IMR-90 (cell line): ENCODE data around the gene FBXO17. TPM values are rescaled to one million over a fixed set of nuclear protein-coding genes. Genes with fewer than 3 reads are reported as not detected.

Experiments
- ATAC-seq: fragments of 200-7000 bp; cut with Tn5 transposase; 2 replicates; pipeline ENCODE4 v1.9.1; 2020; ENCODE audit warnings: low read depth, mild to moderate bottlenecking, moderate library complexity
- BruUV-seq: library from RNA; stranded (reverse); fragments of 400-500 nt; replicated peaks from 2 replicates; lab custom pipeline; 2021; lab: Mats Ljungman, UMichigan
- CTCF ChIA-PET: fragments of 300-600 bp; formaldehyde crosslinking; extraction: SDS; loops from one replicate; lab custom pipeline; 2021; ENCODE audit warnings: antibody characterized with exemption; lab: Yijun Ruan, JAX
- POLR2A ChIA-PET: fragments of 300-600 bp; sonication (Branson Sonifier 250); formaldehyde crosslinking; loops from one replicate; lab custom pipeline; 2022; ENCODE audit warnings: antibody characterized with exemption; ENCODE audit not compliant: unreplicated experiment; lab: Charles Lee
- DNase-seq: peaks from one replicate; pipeline ENCODE4 v3.0.0; 2013
- H2AFZ ChIP-seq: replicated peaks from 2 replicates; pipeline ENCODE3; 2013; ENCODE audit warnings: low read length, mild to moderate bottlenecking; ENCODE audit not compliant: poor library complexity
- H2AK5ac ChIP-seq: 2 replicates; pipeline ENCODE4 v1.6.1; 2013; ENCODE audit warnings: low read depth, low read length, inconsistent platforms
- H2AK9ac ChIP-seq: replicated peaks from 2 replicates; pipeline ENCODE3; 2013; ENCODE audit warnings: mild to moderate bottlenecking, low read depth, low read length, moderate library complexity; ENCODE audit not compliant: poor library complexity
- H2BK120ac ChIP-seq: 2 replicates; pipeline ENCODE4 v1.6.1; 2013; ENCODE audit warnings: low read depth, low read length, inconsistent platforms
- H2BK15ac ChIP-seq: 3 replicates; pipeline ENCODE4 v1.6.1; 2013; ENCODE audit warnings: low read depth, low read length, inconsistent platforms
- H2BK20ac ChIP-seq: 2 replicates; pipeline ENCODE4 v1.6.1; 2013; ENCODE audit warnings: low read depth, mild to moderate bottlenecking, inconsistent platforms, low read length, moderate library complexity
- H2BK5ac ChIP-seq: 2 replicates; pipeline ENCODE4 v1.6.1; 2013; ENCODE audit warnings: mild to moderate bottlenecking, low read depth, low read length, inconsistent platforms; ENCODE audit not compliant: poor library complexity, severe bottlenecking
- H3K14ac ChIP-seq: replicated peaks from 2 replicates; pipeline ENCODE4 v1.6.1; 2013; ENCODE audit warnings: low read depth, low read length, inconsistent platforms
- H3K18ac ChIP-seq: 2 replicates; pipeline ENCODE4 v1.6.1; 2013; ENCODE audit warnings: low read depth, low read length, control low read depth
- H3K23ac ChIP-seq: 2 replicates; pipeline ENCODE4 v1.6.1; 2013; ENCODE audit warnings: low read depth, low read length, inconsistent platforms
- H3K27ac ChIP-seq: 2 replicates; pipeline ENCODE4 v1.5.1; 2013; ENCODE audit warnings: mild to moderate bottlenecking, control low read depth, low read length; ENCODE audit not compliant: insufficient read depth
- H3K27me3 ChIP-seq: 2 replicates; pipeline ENCODE4 v1.6.1; 2013; ENCODE audit warnings: low read length; ENCODE audit not compliant: control insufficient read depth, insufficient read depth
- H3K36me3 ChIP-seq: 2 replicates; pipeline ENCODE4 v1.6.1; 2013; ENCODE audit warnings: low read length, mixed read lengths; ENCODE audit not compliant: control insufficient read depth, insufficient read depth
- H3K4ac ChIP-seq: 2 replicates; pipeline ENCODE4 v1.6.1; 2013; ENCODE audit warnings: low read depth, low read length, inconsistent platforms
- H3K4me1 ChIP-seq: 2 replicates; pipeline ENCODE4 v1.6.1; 2013; ENCODE audit warnings: low read length, mixed read lengths; ENCODE audit not compliant: control insufficient read depth, insufficient read depth
- H3K4me2 ChIP-seq: 2 replicates; pipeline ENCODE4 v1.6.1; 2013; ENCODE audit warnings: low read depth, mild to moderate bottlenecking, control low read depth, low read length, moderate library complexity
- H3K4me3 ChIP-seq: 2 replicates; pipeline ENCODE4 v1.5.1; 2013; ENCODE audit warnings: low read depth, mild to moderate bottlenecking, control low read depth, low read length, moderate library complexity; ENCODE audit not compliant: insufficient read depth
- H3K56ac ChIP-seq: 2 replicates; pipeline ENCODE4 v1.6.1; 2013; ENCODE audit warnings: low read length, inconsistent platforms; ENCODE audit not compliant: insufficient read depth; ENCODE audit errors: extremely low read depth
- H3K79me1 ChIP-seq, 2 experiments: 2 replicates each; pipeline ENCODE4 v1.6.1; 2013; ENCODE audit warnings: low read length in 2 of 2, inconsistent platforms in 1 of 2, low read depth in 1 of 2
- H3K9ac ChIP-seq: 2 replicates; pipeline ENCODE4 v1.6.1; 2013; ENCODE audit warnings: low read depth, low read length, control low read depth
- H3K9me1 ChIP-seq: 2 replicates; pipeline ENCODE4 v1.6.1; 2013; ENCODE audit warnings: low read length, inconsistent platforms; ENCODE audit not compliant: insufficient read depth
- H3K9me3 ChIP-seq: 2 replicates; pipeline ENCODE4 v1.6.1; 2013; ENCODE audit warnings: low read length; ENCODE audit not compliant: control insufficient read depth, insufficient read depth
- H4K20me1 ChIP-seq: 2 replicates; pipeline ENCODE4 v1.6.1; 2013; ENCODE audit warnings: low read length, inconsistent platforms; ENCODE audit not compliant: insufficient read depth
- H4K5ac ChIP-seq: 2 replicates; pipeline ENCODE4 v1.6.1; 2013; ENCODE audit warnings: mild to moderate bottlenecking, low read depth, low read length, control low read depth
- H4K8ac ChIP-seq, 2 experiments: 2 replicates each; pipeline ENCODE4 v1.6.1; 2013; ENCODE audit warnings: low read depth in 2 of 2, low read length in 2 of 2, control low read depth in 1 of 2, inconsistent platforms in 1 of 2
- H4K91ac ChIP-seq: 2 replicates; pipeline ENCODE4 v1.6.1; 2013; ENCODE audit warnings: low read depth, low read length, inconsistent platforms; ENCODE audit not compliant: insufficient read depth
- CEBPB ChIP-seq: IDR thresholded peaks from 2 replicates; pipeline ENCODE4 v1.6.1; 2012; ENCODE audit warnings: low read depth, low read length, improper control_type of control experiment
- MAFK ChIP-seq: IDR thresholded peaks from 2 replicates; pipeline ENCODE4 v1.6.1; 2012; ENCODE audit warnings: low read depth, low read length, improper control_type of control experiment
- MAZ ChIP-seq: IDR thresholded peaks from 2 replicates; pipeline ENCODE4 v1.6.1; 2012; ENCODE audit warnings: low read depth, mild to moderate bottlenecking, low read length, improper control_type of control experiment, moderate library complexity, borderline replicate concordance
- NFE2L2 ChIP-seq: fragments of 150-350 bp; IDR thresholded peaks from 2 replicates; pipeline ENCODE4 v1.6.1; 2016; ENCODE audit warnings: low read depth, mild to moderate bottlenecking, low read length
- RAD21 ChIP-seq: IDR thresholded peaks from 2 replicates; pipeline ENCODE4 v1.6.1; 2012; ENCODE audit warnings: low read length, improper control_type of control experiment
- RFX5 ChIP-seq: IDR thresholded peaks from 2 replicates; pipeline ENCODE4 v1.8.0; 2012; ENCODE audit warnings: low read depth, mild to moderate bottlenecking, low read length, moderate library complexity
- SMC3 ChIP-seq: fragments of 150-350 bp; IDR thresholded peaks from 2 replicates; pipeline ENCODE4 v1.6.1; 2016; ENCODE audit warnings: low read depth, mild to moderate bottlenecking, antibody characterized with exemption, low read length, moderate library complexity
- USF2 ChIP-seq: fragments of 150-350 bp; IDR thresholded peaks from 2 replicates; pipeline ENCODE4 v1.6.1; 2017; ENCODE audit warnings: mild to moderate bottlenecking, antibody characterized with exemption, low read length, low read depth
- whole genome bisulfite sequencing, 2 experiments: methylation state at CpG; one replicate each; pipeline versions ENCODE4 v1.1.5 to v1.1.7; 2013; ENCODE audit warnings: missing lambda C conversion rate in 2 of 2; ENCODE audit not compliant: insufficient read length in 1 of 2; ENCODE audit errors: extremely low coverage in 2 of 2; 5-methylcytosine and 5-hydroxymethylcytosine counted together
- dilution Hi-C: fragments of 300-500 bp; cut with HindIII; formaldehyde crosslinking; loops from one replicate; pipeline ENCODE4 v1.14.3; 2018; ENCODE audit warnings: low sequenced_read_pairs; ENCODE audit not compliant: unreplicated experiment
- in situ Hi-C: fragments of 300-500 bp; cut with MboI; formaldehyde crosslinking; loops from 3 replicates; pipeline ENCODE4 v1.14.3; 2019; ENCODE audit warnings: low sequenced_read_pairs, inconsistent platforms, mixed read lengths
- intact Hi-C: fragments of 100-400 bp; cut with micrococcal nuclease; formaldehyde crosslinking; loops from 2 replicates; pipeline ENCODE4 v1.10.0; 2022
- polyA plus RNA-seq, 3 experiments: library from polyadenylated mRNA; depleted of rRNA; stranded (reverse); fragments of >200 nt; gene quantifications; 2 replicates each; pipeline ENCODE4 v1.2.3, GENCODE V29; 2012; ENCODE audit warnings: low replicate concordance in 1 of 3
- total RNA-seq: library from RNA; depleted of rRNA; stranded (reverse); fragments of >200 nt; gene quantifications from 2 replicates; pipeline ENCODE4 v1.2.3, GENCODE V29; 2012

The FBXO17 gene
- total and polyA plus RNA-seq, 2 of the 4 experiments (the other 2 are of a cell fraction), result 10.8 to 20.7 TPM

- no peak overlapping the region for H3K4me3 ChIP-seq
- ChIA-PET POLR2A (no interaction called here), CTCF (interaction anchor here (0.5 kb wide), 1 partner anchor 458 kb away, joined by 8 read pairs; no protein-coding TSS in a partner anchor)
- no peak overlapping the region for H3K4ac ChIP-seq
- no peak overlapping the region for H2BK5ac ChIP-seq
- H3K79me1 ChIP-seq, result no peaks in the 10 kb centered on the region
- no peak overlapping the region for H4K91ac ChIP-seq
- no peak overlapping the region for H2BK120ac ChIP-seq
- no peaks in the 10 kb centered on the region for H4K20me1 ChIP-seq
- H2AK9ac ChIP-seq, result no peak overlapping the region
- intact Hi-C loops, result no loop called here
- DNase-seq (no peak), ATAC-seq (no peak)
- no peak for TF ChIP-seq MAFK
- TF ChIP-seq USF2, result no peak
- no peak for TF ChIP-seq CEBPB
- TF ChIP-seq RFX5, result no peak
- TF ChIP-seq RAD21, result no peak
- no peak for TF ChIP-seq SMC3
- TF ChIP-seq NFE2L2, result no peak
- no peak for TF ChIP-seq MAZ
- H4K8ac ChIP-seq, result no peak overlapping the region
- H3K4me2 ChIP-seq, result no peak overlapping the region
- no peak overlapping the region for H2BK15ac ChIP-seq
- H4K5ac ChIP-seq, result no peak overlapping the region
- no peaks in the 10 kb centered on the region for H3K9me1 ChIP-seq
- WGBS, 2 experiments, result 94% methylated on average over 9 of the region's 12 CpGs; no CpG with 5 or more reads in 1 of the 2 experiments
- H3K14ac ChIP-seq, result no peak overlapping the region
- H3K56ac ChIP-seq, result no peak overlapping the region
- H2AFZ ChIP-seq, result no peak overlapping the region
- no TSS peak for BruUV-seq
- H2AK5ac ChIP-seq, result no peak overlapping the region
- no peak overlapping the region for H3K18ac ChIP-seq
- no peak overlapping the region for H3K23ac ChIP-seq
- no peaks in the 10 kb centered on the region; the same call in 1 of the 2 replicates for H3K9me3 ChIP-seq
- peaks cover 4% of the 10 kb centered on the region; the same call in 1 of the 2 replicates for H3K27me3 ChIP-seq
- H3K27ac ChIP-seq, result no peak overlapping the region
- dilution Hi-C loops, result no loop called here
- H3K36me3 ChIP-seq, result peaks cover 20% of the 10 kb centered on the region
- no peak overlapping the region for H2BK20ac ChIP-seq
- H3K4me1 ChIP-seq, result no peaks in the 10 kb centered on the region
- H3K9ac ChIP-seq, result no peak overlapping the region
- in situ Hi-C loops, result loop anchor here (25.0 kb wide), 1 partner anchor 173 kb away; the partner anchor contains the start of gene CAPN12
Measured at GRCh38 chr19:38910488-38910887, 65.1 kb downstream of the FBXO17 start.
